ENCODE data around the gene PTGFR. TPM values are rescaled to one million over a fixed set of nuclear protein-coding genes. Genes with fewer than 3 reads are reported as not detected.

PTGFR gene
- total and polyA plus RNA-seq, 2 of the 13 experiments (the other 11 are each of a cell fraction or from before 2014, with no cell fraction given) = not detected

DNA sequence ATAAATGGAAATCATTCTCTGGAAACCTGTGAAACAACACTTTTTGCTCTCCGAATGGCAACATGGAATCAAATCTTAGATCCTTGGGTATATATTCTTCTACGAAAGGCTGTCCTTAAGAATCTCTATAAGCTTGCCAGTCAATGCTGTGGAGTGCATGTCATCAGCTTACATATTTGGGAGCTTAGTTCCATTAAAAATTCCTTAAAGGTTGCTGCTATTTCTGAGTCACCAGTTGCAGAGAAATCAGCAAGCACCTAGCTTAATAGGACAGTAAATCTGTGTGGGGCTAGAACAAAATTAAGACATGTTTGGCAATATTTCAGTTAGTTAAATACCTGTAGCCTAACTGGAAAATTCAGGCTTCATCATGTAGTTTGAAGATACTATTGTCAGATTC lies 45.7 kb downstream of the PTGFR start:
- in situ Hi-C loops (cut with HindIII; ENCODE audit: extremely low pct_ligation_motif_present, low pct_unique_long_range_greater_than_20kb) (no loop called here), intact Hi-C loops (cut with micrococcal nuclease; ENCODE audit: unreplicated experiment) (no loop called here)
- no peak for FAIRE-seq
- Histone ChIP-seq H3K36me3 (replicated peaks in 1 of 2; ENCODE audit: control insufficient read depth in 1 of 2, insufficient read depth in 2 of 2, low read length in 2 of 2) (no peaks in the 10 kb centered on the region), H4K20me1 (ENCODE audit: insufficient read depth, low read length) (no peaks in the 10 kb centered on the region), H3K9ac (ENCODE audit: insufficient read depth, low read depth, low read length) (no peak overlapping the region), H3K27ac (ENCODE audit: extremely low read length, insufficient read depth, low read length) (no peak overlapping the region), H3K79me2 (ENCODE audit: insufficient read depth, low read length) (no peaks in the 10 kb centered on the region), H3K4me2 (ENCODE audit: low read depth, low read length) (no peak overlapping the region), H3K4me3 (replicated peaks in 1 of 3; ENCODE audit: insufficient read depth in 1 of 3, low read depth in 2 of 3, low read length in 3 of 3) (no peak overlapping the region), H3K27me3 (ENCODE audit: control insufficient read depth in 1 of 2, insufficient read depth in 2 of 2, low read length in 2 of 2) (no peaks in the 10 kb centered on the region), H3K4me1 (ENCODE audit: insufficient read depth, low read length) (no peaks in the 10 kb centered on the region), H2AFZ (ENCODE audit: low read length) (no peak overlapping the region), H3K9me3 (ENCODE audit: low read length) (no peaks in the 10 kb centered on the region)
- 5% methylated on average over 2 of the region's 2 CpGs for WGBS (ENCODE audit: low lambda C conversion rate)
- ATAC-seq = no peak
- no peak for DNase-seq (ENCODE audit: low spot score)
- TF ChIP-seq GABPB1 (CRISPR knock-in tag; IDR thresholded peaks at IDR 0.05) = no peak
- no peak for TF ChIP-seq GMEB2 (CRISPR knock-in tag; IDR thresholded peaks at IDR 0.05; ENCODE audit: low read depth)
- TF ChIP-seq KDM5A (IDR thresholded peaks at IDR 0.05; ENCODE audit: borderline replicate concordance, low read length) = no peak
- TF ChIP-seq ZNF17 (CRISPR knock-in tag; IDR thresholded peaks at IDR 0.05) = no peak
- TF ChIP-seq ZNF713 (CRISPR knock-in tag; IDR thresholded peaks at IDR 0.05) = no peak
- no peak for TF ChIP-seq ZNF138 (CRISPR knock-in tag; IDR thresholded peaks at IDR 0.05; ENCODE audit: low read depth)
- TF ChIP-seq ZNF782 (CRISPR knock-in tag; IDR thresholded peaks at IDR 0.05; ENCODE audit: borderline replicate concordance) = no peak
- no peak for TF ChIP-seq HOXD1 (CRISPR knock-in tag; IDR thresholded peaks at IDR 0.05)
- no peak for TF ChIP-seq RFX3 (CRISPR knock-in tag; IDR thresholded peaks at IDR 0.05)
- TF ChIP-seq SPEN (CRISPR knock-in tag; IDR thresholded peaks at IDR 0.05; ENCODE audit: low read depth) = no peak
- no peak for TF ChIP-seq SP2 (CRISPR knock-in tag; IDR thresholded peaks at IDR 0.05)
- CTCF ChIA-PET (ENCODE audit: low intra/inter-chr PET ratio, low total read pairs) = no interaction called here
- POLR2A ChIA-PET = no interaction called here
- BruUV-seq (replicated peaks) = no TSS peak

All from HepG2 (cell line).